HepG2 (cell line): ENCODE results near the gene PALM. TPM values are rescaled to one million over a fixed set of nuclear protein-coding genes. Genes with fewer than 3 reads are reported as not detected.
A peak's percentile ranks its signal among the peaks of the same experiment; 100 is the strongest.

Experiments used
- BRD4 ChIP-seq: sonication (generic); formaldehyde crosslinking; IDR thresholded peaks from 2 replicates; pipeline ENCODE4 v1.4.0; 2020; ENCODE audit warnings: missing genetic modification reagents
- CHD4 ChIP-seq: fragments of 200-600 bp; sonication (generic); IDR thresholded peaks from 2 replicates; pipeline ENCODE4 v1.7.0; 2017; ENCODE audit warnings: mild to moderate bottlenecking, low read length, borderline replicate concordance
- GLI4 ChIP-seq: sonication (generic); formaldehyde crosslinking; IDR thresholded peaks from 2 replicates; pipeline ENCODE4 v1.5.1; 2020; ENCODE audit warnings: missing genetic modification reagents, mild to moderate bottlenecking, moderate library complexity, borderline replicate concordance
- HIC2 ChIP-seq: sonication (generic); formaldehyde crosslinking; IDR thresholded peaks from 2 replicates; pipeline ENCODE4 v1.9.0; 2022; ENCODE audit warnings: low read depth, missing genetic modification reagents
- MYC ChIP-seq: sonication (generic); formaldehyde crosslinking; IDR thresholded peaks from 2 replicates; pipeline ENCODE4 v1.9.0; 2021; ENCODE audit warnings: missing genetic modification reagents, borderline replicate concordance
- STAG1 ChIP-seq: sonication (generic); formaldehyde crosslinking; IDR thresholded peaks from 2 replicates; pipeline ENCODE4 v1.4.0; 2020; ENCODE audit warnings: missing genetic modification reagents
- ZNF281 ChIP-seq: sonication (generic); formaldehyde crosslinking; IDR thresholded peaks from 2 replicates; pipeline ENCODE4 v1.4.0; 2020; ENCODE audit warnings: missing genetic modification reagents, borderline replicate concordance
- ZNF768 ChIP-seq: sonication (generic); formaldehyde crosslinking; IDR thresholded peaks from 2 replicates; pipeline ENCODE4 v1.4.0; 2020; ENCODE audit warnings: missing genetic modification reagents
- polyA plus RNA-seq, 8 experiments: library from polyadenylated mRNA; depleted of rRNA in 3 of 8; stranded (reverse) in 7 of 8; unstranded in 1 of 8; fragments of >200 nt; fragmentation: Illumina TruSeq in 4 of 8; extraction: Trizol in 4 of 8; gene quantifications; 2 replicates each; pipeline versions ENCODE4 v1.2.1 to v1.2.3, GENCODE V29; 2011 to 2016; ENCODE audit warnings: low read depth in 4 of 8, missing spikeins in 1 of 8, mixed read lengths in 1 of 8; ENCODE audit not compliant: insufficient read depth in 1 of 8
- total RNA-seq, 5 experiments: library from RNA; depleted of rRNA; stranded (reverse); fragments of >200 nt; fragmentation: Illumina TruSeq; extraction: Trizol; gene quantifications; 2 replicates each; pipeline ENCODE4 v1.2.3, GENCODE V29; 2016; ENCODE audit warnings: low read depth in 1 of 5
- TF ChIP-seq, protein P1 (sequence below): sonication (generic); formaldehyde crosslinking; IDR thresholded peaks from 2 replicates; pipeline ENCODE4 v1.4.0; 2020; ENCODE audit warnings: missing genetic modification reagents, mild to moderate bottlenecking, borderline replicate concordance
- TF ChIP-seq, protein P2 (sequence below): IDR thresholded peaks from 2 replicates; pipeline ENCODE4 v1.6.1; 2016; ENCODE audit warnings: mild to moderate bottlenecking, missing biosample characterization, missing genetic modification reagents

Gene PALM
- total and polyA plus RNA-seq, 2 of the 13 experiments (the other 11 are each of a cell fraction or from before 2014, with no cell fraction given): 4.0 to 9.7 TPM

GRCh38 chr19:737591-738093 lies 28.9 kb downstream of the PALM start (continued):
- TF ChIP-seq, protein P1, sequence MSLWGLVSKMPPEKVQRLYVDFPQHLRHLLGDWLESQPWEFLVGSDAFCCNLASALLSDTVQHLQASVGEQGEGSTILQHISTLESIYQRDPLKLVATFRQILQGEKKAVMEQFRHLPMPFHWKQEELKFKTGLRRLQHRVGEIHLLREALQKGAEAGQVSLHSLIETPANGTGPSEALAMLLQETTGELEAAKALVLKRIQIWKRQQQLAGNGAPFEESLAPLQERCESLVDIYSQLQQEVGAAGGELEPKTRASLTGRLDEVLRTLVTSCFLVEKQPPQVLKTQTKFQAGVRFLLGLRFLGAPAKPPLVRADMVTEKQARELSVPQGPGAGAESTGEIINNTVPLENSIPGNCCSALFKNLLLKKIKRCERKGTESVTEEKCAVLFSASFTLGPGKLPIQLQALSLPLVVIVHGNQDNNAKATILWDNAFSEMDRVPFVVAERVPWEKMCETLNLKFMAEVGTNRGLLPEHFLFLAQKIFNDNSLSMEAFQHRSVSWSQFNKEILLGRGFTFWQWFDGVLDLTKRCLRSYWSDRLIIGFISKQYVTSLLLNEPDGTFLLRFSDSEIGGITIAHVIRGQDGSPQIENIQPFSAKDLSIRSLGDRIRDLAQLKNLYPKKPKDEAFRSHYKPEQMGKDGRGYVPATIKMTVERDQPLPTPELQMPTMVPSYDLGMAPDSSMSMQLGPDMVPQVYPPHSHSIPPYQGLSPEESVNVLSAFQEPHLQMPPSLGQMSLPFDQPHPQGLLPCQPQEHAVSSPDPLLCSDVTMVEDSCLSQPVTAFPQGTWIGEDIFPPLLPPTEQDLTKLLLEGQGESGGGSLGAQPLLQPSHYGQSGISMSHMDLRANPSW (CRISPR knock-in tag): no peak
- 0 out of 2 replicates have a peak, but pooled peaks have one; percentile 16 for TF ChIP-seq MYC (CRISPR knock-in tag)
- TF ChIP-seq ZNF281 (CRISPR knock-in tag): peak; percentile 68; the same call in 1 of the 2 replicates
- 0 out of 2 replicates have a peak, but pooled peaks have one; percentile 33 for TF ChIP-seq GLI4
- TF ChIP-seq CHD4: peak; percentile 69; the same call in 1 of the 2 replicates
- peak; percentile 69; the same call in 1 of the 2 replicates for TF ChIP-seq ZNF768
- TF ChIP-seq BRD4 (CRISPR knock-in tag): 0 out of 2 replicates have a peak, but pooled peaks have one; percentile 28
- TF ChIP-seq STAG1 (CRISPR knock-in tag): peak; percentile 44
- TF ChIP-seq, protein P2, sequence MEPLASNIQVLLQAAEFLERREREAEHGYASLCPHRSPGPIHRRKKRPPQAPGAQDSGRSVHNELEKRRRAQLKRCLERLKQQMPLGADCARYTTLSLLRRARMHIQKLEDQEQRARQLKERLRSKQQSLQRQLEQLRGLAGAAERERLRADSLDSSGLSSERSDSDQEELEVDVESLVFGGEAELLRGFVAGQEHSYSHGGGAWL: no peak; the same call in 1 of the 2 replicates
- TF ChIP-seq HIC2 (CRISPR knock-in tag): 0 out of 2 replicates have a peak, but pooled peaks have one; percentile 15
